ENCODE results near the gene GDF11.

The GDF11 gene

GRCh38 chr12:55707841-55708694 is 34.9 kb upstream of the GDF11 start, which contains the start of gene ITGA7 (continued):
- TF ChIP-seq ZNF202 (tag by site-specific recombination; IDR thresholded peaks at IDR 0.05; ENCODE audit: borderline replicate concordance): no peak
- no peak for TF ChIP-seq ZNF530 (tag by site-specific recombination; IDR thresholded peaks at IDR 0.05; ENCODE audit: low read depth)
- no peak for TF ChIP-seq SALL2 (tag by site-specific recombination; IDR thresholded peaks at IDR 0.05; ENCODE audit: borderline replicate concordance)
- no peak for TF ChIP-seq ZNF830 (tag by site-specific recombination; IDR thresholded peaks at IDR 0.05; ENCODE audit: low read depth)
- TF ChIP-seq ZNF248 (tag by site-specific recombination; IDR thresholded peaks at IDR 0.05): no peak
- TF ChIP-seq ZNF157 (tag by site-specific recombination; IDR thresholded peaks at IDR 0.05): no peak
- TF ChIP-seq ZNF449 (tag by site-specific recombination; IDR thresholded peaks at IDR 0.05): no peak
- TF ChIP-seq SP7 (tag by site-specific recombination; IDR thresholded peaks at IDR 0.05): no peak
- no peak for TF ChIP-seq KLF16 (tag by site-specific recombination; IDR thresholded peaks at IDR 0.05)
- no peak for TF ChIP-seq PBX3 (CRISPR knock-in tag; IDR thresholded peaks at IDR 0.05)
- TF ChIP-seq ZNF645 (tag by site-specific recombination; IDR thresholded peaks at IDR 0.05): no peak
- TF ChIP-seq ZNF23 (tag by site-specific recombination; IDR thresholded peaks at IDR 0.05; ENCODE audit: borderline replicate concordance): no peak
- no peak for TF ChIP-seq TCF7L2 (IDR thresholded peaks at IDR 0.05; ENCODE audit: borderline replicate concordance, low read depth, low read length)
- no peak for TF ChIP-seq ZNF624 (tag by site-specific recombination; IDR thresholded peaks at IDR 0.05)
- TF ChIP-seq ZBTB17 (tag by site-specific recombination; IDR thresholded peaks at IDR 0.05): peak; percentile 72
- TF ChIP-seq ZNF140 (tag by site-specific recombination; IDR thresholded peaks at IDR 0.05): no peak
- no peak for TF ChIP-seq RBAK (tag by site-specific recombination; IDR thresholded peaks at IDR 0.05)
- no peak for TF ChIP-seq OVOL3 (tag by site-specific recombination; IDR thresholded peaks at IDR 0.05)
- no peak for TF ChIP-seq ZNF394 (tag by site-specific recombination; IDR thresholded peaks at IDR 0.05; ENCODE audit: borderline replicate concordance)
- TF ChIP-seq ZNF2 (tag by site-specific recombination; IDR thresholded peaks at IDR 0.05): no peak
- TF ChIP-seq ZNF416 (tag by site-specific recombination; IDR thresholded peaks at IDR 0.05): no peak
- TF ChIP-seq ZNF239 (tag by site-specific recombination; IDR thresholded peaks at IDR 0.05): no peak
- no peak for TF ChIP-seq ZSCAN4 (tag by site-specific recombination; IDR thresholded peaks at IDR 0.05)
- no peak for TF ChIP-seq YY1 (tag by site-specific recombination; IDR thresholded peaks at IDR 0.05)
- no peak for TF ChIP-seq ZNF311 (tag by site-specific recombination; IDR thresholded peaks at IDR 0.05; ENCODE audit: borderline replicate concordance)
- no peak for TF ChIP-seq ZNF580 (tag by site-specific recombination; IDR thresholded peaks at IDR 0.05)
- TF ChIP-seq ZNF366 (tag by site-specific recombination; conservative IDR thresholded peaks at IDR 0.05): peak; percentile 76
- TF ChIP-seq MYNN (tag by site-specific recombination; IDR thresholded peaks at IDR 0.05; ENCODE audit: borderline replicate concordance): no peak
- peak; percentile 80 for TF ChIP-seq SP2 (tag by site-specific recombination; IDR thresholded peaks at IDR 0.05)
- TF ChIP-seq KLF17 (tag by site-specific recombination; IDR thresholded peaks at IDR 0.05): no peak
- no peak for TF ChIP-seq ZNF561 (tag by site-specific recombination; IDR thresholded peaks at IDR 0.05; ENCODE audit: borderline replicate concordance)
- no peak for TF ChIP-seq ZNF114 (tag by site-specific recombination; IDR thresholded peaks at IDR 0.05)
- no peak for TF ChIP-seq KLF10 (tag by site-specific recombination; IDR thresholded peaks at IDR 0.05)
- no peak for TF ChIP-seq ZBTB7A (tag by site-specific recombination; IDR thresholded peaks at IDR 0.05; ENCODE audit: low read depth)
- TF ChIP-seq ZNF555 (tag by site-specific recombination; conservative IDR thresholded peaks at IDR 0.05): no peak
